ENCODE data around the gene OXNAD1.
"Not testable (repeated sequence)": the region's sequence is repeated elsewhere in the genome, so short reads cannot be mapped to it uniquely, and the experiment has no call there.

The OXNAD1 gene

DNA sequence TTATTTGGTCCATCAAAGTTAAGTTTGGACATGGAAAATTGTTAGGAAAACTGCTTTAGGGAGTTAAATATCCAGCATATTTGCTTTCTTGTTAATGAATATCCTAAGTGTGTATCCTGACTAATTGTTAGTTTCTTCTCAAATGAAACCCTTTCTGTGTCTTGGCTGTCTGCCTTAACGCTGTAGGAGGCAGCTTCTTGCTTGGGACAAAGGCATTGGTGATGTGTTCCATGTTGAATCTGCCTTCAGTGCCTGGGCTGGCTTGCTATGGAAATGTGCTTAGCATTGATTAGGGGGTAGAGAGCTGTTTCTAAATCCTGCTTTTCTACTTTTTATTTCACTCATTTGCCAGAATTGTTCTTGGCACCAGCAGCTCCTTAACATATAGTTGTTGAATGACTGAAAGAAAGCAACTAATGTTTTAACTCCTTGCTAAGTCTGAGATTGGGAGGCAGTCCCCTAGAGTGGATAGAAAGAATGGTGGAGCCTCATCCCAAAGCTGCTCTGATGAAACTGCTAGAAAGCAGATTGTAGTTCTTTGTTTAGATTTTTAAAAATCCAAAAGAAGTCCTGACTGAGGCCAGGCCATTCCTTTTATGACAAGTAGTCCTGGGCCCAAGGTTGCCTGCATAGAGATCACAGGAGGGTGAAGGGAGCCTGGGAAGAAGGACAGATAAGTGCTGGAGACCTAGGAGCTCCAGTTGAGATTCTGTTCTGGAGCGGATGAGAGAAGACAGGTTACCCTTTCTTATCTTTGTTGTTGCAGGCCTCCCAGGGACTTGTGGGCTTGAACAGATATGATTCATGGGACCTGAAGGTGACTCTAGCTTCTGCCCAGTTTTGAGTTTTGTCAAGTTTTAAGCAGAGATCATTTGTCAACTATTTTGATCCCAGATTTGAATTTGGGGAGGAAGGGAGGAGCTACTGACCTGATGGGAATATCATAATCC lies 39.3 kb downstream of the OXNAD1 start:
- no peak for DNase-seq (ENCODE audit: low spot score)

DNA sequence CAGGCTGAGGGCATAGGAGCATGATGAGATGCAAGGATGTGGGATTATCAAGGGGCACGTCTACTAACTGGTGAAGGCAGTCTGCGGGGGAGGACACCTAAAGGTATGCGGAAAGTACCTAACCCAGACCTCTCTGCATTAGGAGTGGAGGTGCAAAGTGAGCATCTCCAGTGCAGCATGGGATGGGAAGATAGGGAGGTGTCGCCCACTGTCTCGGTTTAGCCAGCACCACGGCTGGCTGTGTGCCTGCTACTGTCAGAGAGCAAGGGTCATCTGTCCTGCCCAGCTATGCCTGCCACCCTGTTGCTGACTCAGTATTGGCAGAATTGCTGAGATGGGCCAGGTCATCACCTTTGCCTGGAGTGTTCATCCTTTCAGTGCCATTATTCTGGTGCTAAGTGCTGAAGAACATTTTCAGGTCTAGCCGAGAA lies 40.1 kb downstream of the OXNAD1 start:
- DNase-seq (ENCODE audit: low spot score), result no peak

GRCh38 chr3:16307832-16308531 lies 43.0 kb downstream of the OXNAD1 start:
- no peak for DNase-seq (ENCODE audit: low spot score)

- no peak for DNase-seq (ENCODE audit: low spot score)
These were observed 43.7 kb downstream of the OXNAD1 start for GRCh38 chr3:16308727-16309126.

DNA sequence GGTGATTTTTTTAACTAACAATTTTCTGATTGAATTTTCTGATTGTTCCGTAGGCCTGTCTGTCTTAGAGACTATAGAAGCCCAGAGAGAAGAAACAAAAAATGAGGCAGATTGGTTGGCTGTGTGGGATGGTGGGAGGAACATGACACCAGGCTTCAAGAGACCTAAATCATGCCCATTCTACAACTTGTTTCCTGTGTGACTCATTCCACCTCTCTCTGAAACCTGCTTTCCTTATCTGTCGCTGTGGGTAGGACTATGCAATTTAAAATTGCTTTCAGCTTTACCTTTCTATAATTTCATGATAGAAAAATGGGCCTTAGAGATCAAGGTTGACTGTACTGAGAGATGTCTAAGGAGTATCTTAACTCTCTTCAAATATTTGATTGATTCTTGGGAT lies 44.5 kb downstream of the OXNAD1 start:
- DNase-seq (ENCODE audit: low spot score), result peak; percentile 14

DNA sequence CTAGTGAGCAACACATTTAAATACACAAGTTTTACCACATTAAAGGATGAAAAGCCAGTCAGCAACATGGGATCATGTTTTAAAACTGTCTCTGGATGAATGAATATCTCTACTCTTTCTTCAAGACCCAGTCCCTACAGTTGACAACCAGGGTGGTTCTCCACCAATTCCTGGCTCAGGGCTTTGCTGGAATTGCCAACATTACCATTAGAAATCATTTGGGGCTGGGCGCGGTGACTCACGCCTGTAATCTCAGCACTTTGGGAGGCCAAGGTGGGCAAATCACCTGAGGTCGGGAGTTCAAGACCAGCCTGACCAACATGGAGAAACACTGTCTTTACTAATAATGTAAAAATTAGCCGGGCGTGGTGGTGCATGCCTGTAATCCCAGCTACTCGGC lies 45.5 kb downstream of the OXNAD1 start:
- not testable (repeated sequence) for DNase-seq (ENCODE audit: low spot score)

DNA sequence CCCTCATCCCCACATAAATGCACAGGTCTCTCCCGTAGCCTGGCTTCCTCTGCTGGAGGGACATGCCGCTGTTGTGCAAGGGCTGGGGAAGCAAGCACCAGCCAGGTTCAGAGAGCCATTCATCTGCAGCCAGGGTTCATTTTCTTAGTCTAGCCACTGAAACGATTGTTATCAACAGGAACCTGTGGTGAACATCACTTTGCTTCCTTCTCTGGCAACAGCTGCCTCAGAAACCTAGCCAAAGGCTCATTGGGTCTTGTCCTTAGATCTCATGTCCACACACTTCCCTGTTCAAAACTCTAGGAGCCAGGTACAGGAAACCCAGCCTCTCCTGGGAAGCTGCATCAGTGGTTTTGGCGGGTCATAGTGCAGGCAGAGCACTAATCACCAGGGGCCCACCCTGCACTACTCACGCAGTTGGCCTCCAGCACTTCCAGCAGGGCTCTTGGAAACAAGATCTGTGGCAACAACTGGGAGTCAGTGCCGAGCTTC lies 47.0 kb downstream of the OXNAD1 start:
- DNase-seq (ENCODE audit: low spot score), result no peak

DNA sequence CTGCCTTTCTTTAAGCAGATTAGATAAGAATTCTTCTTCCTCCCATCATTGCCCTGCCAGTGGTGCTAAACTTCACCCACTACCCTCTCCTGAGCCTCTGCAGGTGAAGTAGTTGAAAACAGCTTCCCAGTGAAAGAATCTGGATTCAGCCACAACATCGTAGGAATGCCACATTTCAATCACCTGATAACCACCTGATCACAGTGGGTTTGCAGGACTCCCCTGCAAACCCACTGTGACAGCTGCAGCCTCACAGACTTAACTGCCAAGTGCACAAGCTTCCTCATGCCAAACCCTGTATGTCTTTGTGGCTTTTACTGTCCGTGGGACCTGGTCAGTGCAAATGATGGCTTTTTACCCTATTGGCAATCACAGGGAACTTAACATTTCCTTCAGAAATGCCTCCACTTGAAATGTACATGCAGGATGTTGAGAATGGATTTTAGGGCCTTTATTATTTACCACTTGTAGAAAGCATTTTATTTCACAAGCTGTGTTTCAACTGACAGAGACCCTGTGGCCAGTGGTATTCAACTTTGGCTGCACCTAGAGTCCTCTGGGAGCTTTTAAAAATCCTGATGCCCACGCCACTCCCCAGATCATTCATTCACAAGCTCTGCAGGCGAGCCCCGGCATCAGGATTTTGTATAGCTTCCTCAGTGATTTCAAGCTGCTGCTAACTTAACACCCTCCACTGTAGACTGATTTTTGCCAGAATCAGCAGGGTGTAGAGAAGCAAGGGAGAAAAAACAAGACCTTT lies 49.1 kb downstream of the OXNAD1 start:
- no peak for DNase-seq (ENCODE audit: low spot score)

DNA sequence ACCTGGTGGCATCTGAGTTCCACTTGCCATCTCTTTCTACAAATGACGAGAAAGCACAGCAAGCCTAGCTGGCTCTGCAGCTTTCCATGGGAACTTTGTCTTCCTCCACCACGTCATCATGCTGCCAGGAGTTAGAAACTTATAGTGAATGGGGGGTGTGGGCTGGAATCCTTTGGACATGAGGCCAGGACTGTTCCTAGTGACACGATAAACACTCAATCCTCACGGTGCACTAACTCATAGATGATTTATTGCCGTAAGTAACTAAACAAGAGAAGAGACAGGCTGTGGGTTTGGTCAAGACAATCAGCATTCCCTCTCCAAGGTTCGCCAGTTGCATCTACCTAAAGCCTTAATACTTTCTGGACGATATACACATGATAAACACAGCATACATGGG lies 50.6 kb downstream of the OXNAD1 start:
- DNase-seq (ENCODE audit: low spot score), result no peak

- DNase-seq (ENCODE audit: low spot score), result no peak
These were observed 51.4 kb downstream of the OXNAD1 start for GRCh38 chr3:16316396-16316795.

DNA sequence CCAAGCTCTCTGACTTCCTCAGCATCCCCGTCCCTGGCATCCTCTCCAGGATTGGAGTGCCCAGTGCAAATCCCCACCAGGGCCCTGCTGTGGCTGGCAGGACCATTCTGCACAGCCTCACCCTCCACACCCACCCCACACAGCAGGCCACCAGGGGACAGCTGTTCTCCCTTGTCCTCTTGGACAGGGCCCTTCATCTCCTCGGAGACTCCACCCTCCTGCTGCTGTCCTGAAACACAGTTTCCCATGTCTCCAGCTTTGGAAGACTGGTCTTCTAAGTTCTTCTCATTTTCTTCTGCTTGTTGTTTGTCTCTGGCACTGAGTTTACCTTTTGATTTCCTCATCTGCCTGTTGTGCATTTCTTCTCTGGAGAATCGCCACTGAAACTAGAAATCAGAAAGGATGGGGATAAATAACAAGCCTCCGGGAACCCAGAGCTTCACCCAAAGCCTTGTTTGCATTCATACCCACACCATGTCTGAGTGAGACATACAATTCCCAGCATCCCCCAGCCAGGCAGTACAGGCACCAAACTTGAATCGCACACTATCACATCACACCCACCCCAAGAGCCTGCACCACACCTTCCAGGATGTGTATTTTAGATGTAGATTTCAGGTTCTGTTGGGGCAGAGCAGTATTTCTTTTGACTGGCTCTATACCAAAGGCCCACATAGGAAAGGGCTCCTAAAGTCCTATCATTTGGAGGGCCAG lies 52.0 kb downstream of the OXNAD1 start:
- DNase-seq (ENCODE audit: low spot score), result no peak

DNA sequence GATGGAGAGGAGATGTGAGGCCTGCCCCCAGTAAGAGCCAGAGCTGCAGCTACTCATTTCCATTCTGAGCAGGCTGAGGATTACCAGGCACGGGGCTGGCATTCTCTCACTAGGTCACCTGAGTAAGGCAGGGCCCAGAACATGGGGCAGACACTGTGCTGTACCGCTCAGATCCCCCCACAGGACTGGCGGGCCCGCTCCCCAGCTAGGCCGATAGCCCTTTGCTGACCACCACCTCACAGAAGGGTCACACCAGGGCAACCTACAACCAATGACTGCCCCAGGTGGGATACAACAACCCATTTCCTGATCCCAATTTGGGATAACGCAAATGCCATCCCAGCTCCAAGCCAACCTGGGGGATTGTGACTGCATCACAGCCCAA lies 52.5 kb downstream of the OXNAD1 start:
- DNase-seq (ENCODE audit: low spot score), result no peak

DNA sequence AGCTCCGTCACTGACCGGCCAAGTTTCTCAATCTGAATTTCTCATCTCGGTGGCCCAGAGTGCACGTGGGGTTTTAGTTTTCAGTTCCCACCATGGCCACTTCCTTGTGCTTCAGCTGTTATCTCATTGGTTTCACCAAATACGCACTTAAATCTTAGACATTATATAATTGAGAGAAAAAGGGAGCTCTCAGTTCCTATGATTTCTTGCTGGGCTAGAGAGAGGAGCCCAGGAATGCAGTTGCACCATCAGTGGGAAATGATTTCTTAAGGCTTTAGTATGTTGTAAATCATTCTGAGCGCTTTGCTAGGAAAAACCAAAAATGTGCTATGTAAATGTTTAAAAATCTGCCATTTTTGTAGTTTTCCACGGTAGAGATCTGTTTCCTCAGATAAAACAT lies 53.2 kb downstream of the OXNAD1 start:
- DNase-seq (ENCODE audit: low spot score), result no peak

- DNase-seq (ENCODE audit: low spot score), result no peak
These were observed 54.3 kb downstream of the OXNAD1 start for GRCh38 chr3:16319307-16319706.

DNA sequence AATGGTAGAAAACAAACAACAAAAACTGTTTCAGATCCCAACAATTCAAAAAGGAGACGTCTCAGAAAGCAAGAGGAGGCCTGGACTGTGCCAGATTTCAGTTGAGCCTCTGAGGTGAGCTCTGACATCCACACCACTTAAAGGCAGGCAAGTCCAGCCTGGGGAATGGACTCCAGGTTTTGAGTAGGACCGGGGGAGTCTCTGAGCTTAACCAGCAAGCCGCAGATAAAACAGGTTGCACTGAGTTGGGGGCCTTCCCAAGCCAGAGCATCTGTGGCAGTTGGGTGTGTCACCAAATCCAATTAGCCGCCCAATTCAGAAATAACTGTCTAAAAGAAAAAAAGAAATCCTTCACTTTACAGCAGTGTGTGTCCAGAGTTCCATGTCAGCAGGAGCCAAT lies 54.7 kb downstream of the OXNAD1 start:
- DNase-seq (ENCODE audit: low spot score), result no peak

DNA sequence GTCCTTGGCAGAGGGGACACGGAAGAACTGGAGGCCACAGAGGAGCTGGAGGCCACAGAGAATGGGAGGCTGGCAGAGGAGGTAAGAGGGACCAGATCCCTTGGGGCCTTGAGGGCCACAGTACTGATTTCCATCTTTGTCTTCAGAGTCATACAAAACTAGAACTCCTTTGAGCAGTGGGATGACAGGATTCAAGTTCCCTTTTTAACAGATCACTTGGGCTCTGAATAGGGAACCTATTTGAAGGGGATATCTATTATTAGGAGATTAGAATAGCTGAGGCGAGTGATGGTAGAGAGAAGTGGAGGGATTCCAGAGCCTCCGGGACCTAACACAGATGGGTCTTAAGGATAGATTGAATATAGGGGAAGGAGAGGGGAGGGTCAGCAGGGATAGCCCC lies 55.7 kb downstream of the OXNAD1 start:
- DNase-seq (ENCODE audit: low spot score), result no peak

- no peak for DNase-seq (ENCODE audit: low spot score)
These were observed 57.2 kb downstream of the OXNAD1 start for GRCh38 chr3:16322189-16322588.

DNA sequence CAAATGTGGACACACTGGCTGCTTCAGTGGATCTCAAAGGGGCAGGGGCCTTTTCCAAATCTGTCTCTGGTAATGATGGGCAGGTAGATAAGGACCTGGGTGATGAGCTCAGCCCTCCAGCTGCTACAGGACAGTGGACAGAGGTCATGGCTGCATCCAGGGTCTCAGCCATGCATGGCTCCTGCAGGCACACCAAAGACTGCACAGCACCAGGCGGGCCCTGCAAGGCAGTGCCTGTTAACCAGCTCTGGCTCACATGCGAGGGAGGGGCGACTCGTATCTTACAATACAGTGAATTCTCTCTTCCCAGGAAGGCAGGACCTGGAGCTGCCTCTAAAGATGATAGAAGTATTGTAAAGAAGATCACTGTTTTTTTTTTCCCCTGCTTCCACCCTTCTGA lies 58.7 kb downstream of the OXNAD1 start:
- no peak for DNase-seq (ENCODE audit: low spot score)

DNA sequence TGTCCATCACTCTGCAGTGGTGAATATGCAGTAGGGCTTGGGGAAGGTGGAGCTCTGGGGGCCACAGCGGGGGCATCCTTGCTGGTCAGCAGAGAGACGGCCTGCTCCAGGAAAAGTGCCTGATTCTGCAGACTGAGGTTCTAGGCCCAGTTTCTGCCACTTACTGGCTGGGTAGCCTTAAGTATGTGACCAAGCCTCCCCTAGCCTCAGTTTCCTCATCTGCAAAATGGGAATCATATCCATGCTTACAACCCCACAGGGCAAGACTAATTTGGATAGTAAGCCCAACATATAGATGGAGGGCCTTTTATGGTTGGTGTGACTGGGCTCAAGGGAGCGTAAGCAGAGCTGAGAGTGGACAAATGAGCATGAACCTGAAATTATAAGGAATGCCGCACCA lies 60.8 kb downstream of the OXNAD1 start:
- DNase-seq (ENCODE audit: low spot score), result no peak

DNA sequence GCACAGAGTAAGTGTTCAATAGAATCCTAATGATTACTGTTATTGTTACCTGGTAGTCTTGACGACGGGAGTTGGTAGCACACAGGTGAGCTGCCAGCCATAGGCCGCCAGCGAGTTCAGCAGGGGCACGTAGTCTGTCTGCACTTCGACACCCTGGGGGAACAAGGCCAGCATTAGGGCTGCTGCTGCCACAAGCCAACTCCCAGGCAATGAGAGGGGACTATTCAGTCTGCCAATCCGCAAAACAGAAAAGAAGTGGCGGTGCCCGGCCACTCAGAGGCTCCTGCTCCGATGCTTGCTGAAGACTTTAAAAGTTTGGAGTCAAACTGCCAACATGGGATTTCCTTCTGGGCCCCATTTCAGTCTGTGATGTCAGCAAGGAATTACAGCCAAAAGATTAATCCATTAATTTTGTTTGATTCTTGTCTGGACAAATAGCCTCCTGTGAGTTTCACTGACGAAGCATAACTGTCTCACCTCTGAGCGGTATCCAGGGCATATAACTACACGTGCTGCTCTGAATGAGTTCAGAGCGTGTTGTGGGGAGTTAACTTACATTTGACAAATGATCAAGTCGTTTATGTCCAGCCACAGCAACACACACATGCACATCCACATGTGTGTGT lies 61.8 kb downstream of the OXNAD1 start:
- DNase-seq (ENCODE audit: low spot score), result no peak

DNA sequence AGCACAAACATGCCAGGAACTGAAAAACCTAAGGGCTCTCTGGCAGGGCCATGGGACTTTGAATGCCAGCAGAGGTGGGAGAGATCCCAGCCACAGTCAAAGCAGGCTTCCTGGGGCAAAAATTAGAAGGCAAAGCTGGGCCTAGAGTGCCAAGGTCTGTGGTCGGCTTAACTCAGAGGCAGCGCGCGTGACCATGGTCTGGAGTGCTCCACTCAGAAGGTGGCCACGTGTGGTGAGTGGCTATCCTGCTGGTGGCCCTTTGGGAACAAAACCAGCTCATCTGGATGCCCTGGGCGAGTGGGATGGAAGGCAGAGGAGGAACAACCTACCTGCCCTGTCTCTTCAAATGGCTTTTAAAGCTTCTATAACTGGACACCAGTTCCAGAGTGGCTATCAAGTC lies 63.1 kb downstream of the OXNAD1 start:
- no peak for DNase-seq (ENCODE audit: low spot score)

Measured in kidney capillary endothelial cell (primary cell).